Upper lobe of left lung (tissue), 4 donors: ENCODE measurements around the gene TICAM2.

ENCODE experiments used
- POLR2A ChIP-seq, 4 donors: fragments of 450-650 bp; IDR thresholded peaks; one replicate each; pipeline ENCODE4 v1.5.1; 2016 to 2017; ENCODE audit warnings: antibody characterized with exemption in 4 of 4, mild to moderate bottlenecking in 2 of 4
- POLR2AphosphoS5 ChIP-seq, 2 donors: sonication (generic); formaldehyde crosslinking; IDR thresholded peaks; one replicate each; pipeline ENCODE4 v1.5.1; 2017; ENCODE audit warnings: antibody characterized with exemption in 2 of 2

- TF ChIP-seq POLR2A (IDR thresholded peaks at IDR 0.05) = no peak
- TF ChIP-seq POLR2AphosphoS5 (IDR thresholded peaks at IDR 0.05) = no peak
Measured at GRCh38 chr5:115551415-115551814, 50.9 kb downstream of the TICAM2 start.
